GM18867 (cell line): ENCODE results near the gene GRIK5.
"Not testable (repeated sequence)": the region's sequence is repeated elsewhere in the genome, so short reads cannot be mapped to it uniquely, and the experiment has no call there.

ENCODE experiments used
- ATAC-seq: cut with Tn5 transposase; IDR thresholded peaks from one replicate; pipeline ENCODE4 v1.9.1; 2021; ENCODE audit warnings: mild to moderate bottlenecking, moderate library complexity; ENCODE audit not compliant: unreplicated experiment

The GRIK5 gene

GRCh38 chr19:42069619-42070351 lies at the start of gene GRIK5:
Gene GRIK5 (minus strand): TSS chr19:42070206. CDS start chr19:42065770, 4,436 bp downstream.
- no peak for ATAC-seq

- no peak for ATAC-seq
These were observed 47.1 kb upstream of the GRIK5 start for GRCh38 chr19:42117076-42117475.

GRCh38 chr19:42116308-42117075 lies 46.5 kb upstream of the GRIK5 start:
- ATAC-seq = no peak

- ATAC-seq = no peak
These were observed 45.7 kb upstream of the GRIK5 start for GRCh38 chr19:42115705-42116104.

- no peak for ATAC-seq
These were observed 45.2 kb upstream of the GRIK5 start for GRCh38 chr19:42115219-42115618.

- peak; percentile 53 for ATAC-seq
These were observed 44.4 kb upstream of the GRIK5 start for GRCh38 chr19:42114412-42114811.

- peak; percentile 33 for ATAC-seq
These were observed 43.8 kb upstream of the GRIK5 start for GRCh38 chr19:42113641-42114348.

- no peak for ATAC-seq
These were observed 41.8 kb upstream of the GRIK5 start for GRCh38 chr19:42111811-42112210.

- no peak for ATAC-seq
These were observed 41.4 kb upstream of the GRIK5 start for GRCh38 chr19:42111384-42111783.

- ATAC-seq = no peak
These were observed 40.7 kb upstream of the GRIK5 start for GRCh38 chr19:42110658-42111057.

GRCh38 chr19:42109896-42110295 lies 39.9 kb upstream of the GRIK5 start:
- no peak for ATAC-seq

GRCh38 chr19:42108527-42109389 lies 38.8 kb upstream of the GRIK5 start:
- ATAC-seq = peak; percentile 68

GRCh38 chr19:42105368-42105767 lies 35.4 kb upstream of the GRIK5 start:
- no peak for ATAC-seq

- no peak for ATAC-seq
These were observed 32.9 kb upstream of the GRIK5 start for GRCh38 chr19:42102877-42103276.

- not testable (repeated sequence) for ATAC-seq
These were observed 30.2 kb upstream of the GRIK5 start for GRCh38 chr19:42100241-42100640.

- ATAC-seq = no peak
These were observed 29.4 kb upstream of the GRIK5 start for GRCh38 chr19:42099336-42099925.

- no peak for ATAC-seq
These were observed 28.8 kb upstream of the GRIK5 start for GRCh38 chr19:42098781-42099180.

GRCh38 chr19:42097461-42097860 lies 27.5 kb upstream of the GRIK5 start:
- ATAC-seq = no peak

- ATAC-seq = no peak
These were observed 26.3 kb upstream of the GRIK5 start for GRCh38 chr19:42096255-42096837.

- ATAC-seq = no peak
These were observed 25.8 kb upstream of the GRIK5 start for GRCh38 chr19:42095814-42096230.
